GM19240 (cell line): ENCODE data around the gene CYP2A7.
"Not testable (repeated sequence)": the region's sequence is repeated elsewhere in the genome, so short reads cannot be mapped to it uniquely, and the experiment has no call there.

ENCODE experiments used
- DNase-seq: peaks from one replicate; pipeline ENCODE4 v3.0.0; 2011; ENCODE audit warnings: low spot score; ENCODE audit not compliant: insufficient read length

Gene CYP2A7, protein sequence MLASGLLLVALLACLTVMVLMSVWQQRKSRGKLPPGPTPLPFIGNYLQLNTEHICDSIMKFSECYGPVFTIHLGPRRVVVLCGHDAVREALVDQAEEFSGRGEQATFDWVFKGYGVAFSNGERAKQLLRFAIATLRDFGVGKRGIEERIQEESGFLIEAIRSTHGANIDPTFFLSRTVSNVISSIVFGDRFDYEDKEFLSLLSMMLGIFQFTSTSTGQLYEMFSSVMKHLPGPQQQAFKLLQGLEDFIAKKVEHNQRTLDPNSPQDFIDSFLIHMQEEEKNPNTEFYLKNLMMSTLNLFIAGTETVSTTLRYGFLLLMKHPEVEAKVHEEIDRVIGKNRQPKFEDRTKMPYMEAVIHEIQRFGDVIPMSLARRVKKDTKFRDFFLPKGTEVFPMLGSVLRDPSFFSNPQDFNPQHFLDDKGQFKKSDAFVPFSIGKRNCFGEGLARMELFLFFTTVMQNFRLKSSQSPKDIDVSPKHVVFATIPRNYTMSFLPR

DNA sequence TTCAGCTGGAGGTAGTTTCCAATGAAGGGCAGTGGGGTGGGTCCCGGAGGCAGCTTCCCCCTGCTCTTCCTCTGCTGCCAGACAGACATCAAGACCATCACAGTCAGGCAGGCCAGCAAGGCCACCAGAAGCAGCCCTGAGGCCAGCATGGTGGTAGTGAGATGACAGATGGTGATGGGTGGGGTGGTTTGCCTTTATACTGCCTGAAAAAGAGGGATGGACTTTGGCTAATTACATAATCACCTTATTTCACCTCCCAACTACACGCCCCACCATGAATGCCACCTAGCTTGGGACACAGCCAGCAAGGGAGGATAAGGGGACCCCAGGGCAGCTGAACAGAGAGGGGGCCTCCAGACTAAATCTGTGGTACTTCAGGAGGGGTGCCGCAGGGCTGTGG is at the start of gene CYP2A7:
Gene CYP2A7, minus strand, starts transcription at position 170 of the 400 bp plus-strand sequence. Its CDS starts 21 bp downstream, at position 149.
- not testable (repeated sequence) for DNase-seq

- not testable (repeated sequence) for DNase-seq
These were observed 48.8 kb upstream of the CYP2A7 start for GRCh38 chr19:40930799-40931198.

GRCh38 chr19:40929942-40930341 is 47.9 kb upstream of the CYP2A7 start:
- not testable (repeated sequence) for DNase-seq

DNA sequence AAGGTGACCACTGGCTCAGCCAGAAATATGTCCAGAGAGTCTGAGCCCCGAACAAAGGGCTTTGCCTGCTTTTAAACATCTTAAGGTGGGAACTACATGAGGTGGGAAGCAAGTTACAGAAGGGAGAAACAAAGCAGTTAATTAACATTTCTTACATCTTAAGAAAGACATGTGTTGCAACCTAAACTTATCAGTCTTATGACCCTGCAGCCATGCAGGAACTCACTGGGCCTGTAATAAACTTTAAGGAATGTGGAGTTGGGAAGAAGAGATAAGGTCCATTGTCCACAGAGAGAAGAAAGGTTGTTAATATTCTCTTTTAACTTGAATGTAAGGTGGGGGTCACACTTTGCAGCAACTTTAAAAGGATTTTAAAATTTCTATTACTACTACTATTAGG is 46.8 kb upstream of the CYP2A7 start:
- no peak for DNase-seq

DNA sequence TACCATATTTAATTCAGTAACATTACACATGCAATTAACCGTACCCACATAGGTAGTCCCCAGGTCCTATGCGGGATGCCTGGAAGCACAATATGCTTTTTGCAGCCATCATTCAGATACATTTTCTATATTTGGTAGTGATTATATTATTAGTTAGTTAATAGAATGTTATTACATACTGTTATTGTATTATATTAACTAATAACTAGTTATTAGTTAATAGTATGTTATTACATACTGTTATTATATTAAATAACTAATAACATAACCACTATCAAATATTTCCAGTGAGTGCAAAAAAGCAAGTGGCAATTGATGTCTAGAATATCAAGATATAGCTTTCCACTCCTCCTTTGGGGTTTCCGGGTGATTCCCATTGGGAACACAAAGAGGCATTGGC is 45.5 kb upstream of the CYP2A7 start:
- no peak for DNase-seq

DNA sequence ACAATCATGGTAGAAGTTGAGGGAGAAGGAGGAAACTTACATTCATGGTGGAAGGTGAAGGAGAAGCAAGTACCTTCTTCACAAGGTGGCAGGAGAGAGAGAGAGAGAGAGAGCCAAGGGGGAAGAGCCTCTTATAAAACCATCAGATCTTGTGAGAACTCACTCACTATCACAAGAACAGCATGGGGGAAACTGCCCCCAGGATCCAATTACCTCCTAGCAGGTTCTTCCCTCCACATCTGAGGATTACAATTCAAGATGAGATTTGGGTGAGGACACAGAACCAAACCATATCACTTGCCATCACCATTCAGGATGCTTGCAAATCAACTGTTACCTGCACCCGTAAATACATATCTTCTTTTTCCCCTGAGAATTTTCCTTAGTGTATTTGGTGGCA is 44.2 kb upstream of the CYP2A7 start:
- not testable (repeated sequence) for DNase-seq

- DNase-seq = no peak
These were observed 41.9 kb upstream of the CYP2A7 start for GRCh38 chr19:40923934-40924391.

DNA sequence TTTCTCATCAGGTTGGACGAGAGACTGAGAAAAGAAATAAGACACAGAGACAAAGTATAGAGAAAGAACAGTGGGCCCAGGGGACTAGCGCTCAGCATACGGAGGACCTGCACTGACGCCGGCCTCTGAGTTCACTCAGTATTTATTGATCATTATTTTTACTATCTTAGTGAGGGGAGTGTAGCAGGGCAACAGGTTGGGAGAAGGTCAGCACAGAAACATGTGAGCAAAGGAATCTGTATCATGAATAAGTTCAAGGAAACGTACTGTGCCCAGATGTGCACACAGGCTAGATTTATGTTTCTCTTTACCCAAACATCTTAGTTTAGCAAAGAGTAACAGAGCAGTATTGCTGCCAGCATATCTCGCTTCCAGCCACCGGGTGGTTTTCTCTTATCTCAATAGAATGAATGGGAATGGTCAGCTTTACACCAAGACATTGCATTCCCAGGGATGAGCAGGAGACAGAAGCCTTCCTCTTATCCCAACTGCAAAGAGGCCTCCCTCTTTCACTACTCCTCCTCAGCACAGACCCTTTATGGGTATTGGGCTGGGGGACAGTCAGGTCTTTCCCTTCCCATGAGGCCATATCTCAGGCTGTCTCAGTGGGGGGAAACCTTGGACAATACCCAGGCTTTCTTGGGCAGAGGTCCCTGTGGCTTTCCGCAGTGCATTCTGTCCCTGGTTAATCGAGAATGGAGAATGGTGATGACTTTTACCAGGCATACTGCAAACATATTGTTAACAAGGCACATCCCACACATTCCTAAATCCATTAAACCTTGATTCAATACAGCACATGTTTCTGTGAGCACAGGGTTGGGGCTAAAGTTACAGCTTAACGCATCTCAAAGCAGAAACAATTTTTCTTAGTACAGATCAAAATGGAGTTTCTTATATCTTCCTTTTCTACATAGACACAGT is 40.5 kb upstream of the CYP2A7 start:
- DNase-seq = not testable (repeated sequence)

DNA sequence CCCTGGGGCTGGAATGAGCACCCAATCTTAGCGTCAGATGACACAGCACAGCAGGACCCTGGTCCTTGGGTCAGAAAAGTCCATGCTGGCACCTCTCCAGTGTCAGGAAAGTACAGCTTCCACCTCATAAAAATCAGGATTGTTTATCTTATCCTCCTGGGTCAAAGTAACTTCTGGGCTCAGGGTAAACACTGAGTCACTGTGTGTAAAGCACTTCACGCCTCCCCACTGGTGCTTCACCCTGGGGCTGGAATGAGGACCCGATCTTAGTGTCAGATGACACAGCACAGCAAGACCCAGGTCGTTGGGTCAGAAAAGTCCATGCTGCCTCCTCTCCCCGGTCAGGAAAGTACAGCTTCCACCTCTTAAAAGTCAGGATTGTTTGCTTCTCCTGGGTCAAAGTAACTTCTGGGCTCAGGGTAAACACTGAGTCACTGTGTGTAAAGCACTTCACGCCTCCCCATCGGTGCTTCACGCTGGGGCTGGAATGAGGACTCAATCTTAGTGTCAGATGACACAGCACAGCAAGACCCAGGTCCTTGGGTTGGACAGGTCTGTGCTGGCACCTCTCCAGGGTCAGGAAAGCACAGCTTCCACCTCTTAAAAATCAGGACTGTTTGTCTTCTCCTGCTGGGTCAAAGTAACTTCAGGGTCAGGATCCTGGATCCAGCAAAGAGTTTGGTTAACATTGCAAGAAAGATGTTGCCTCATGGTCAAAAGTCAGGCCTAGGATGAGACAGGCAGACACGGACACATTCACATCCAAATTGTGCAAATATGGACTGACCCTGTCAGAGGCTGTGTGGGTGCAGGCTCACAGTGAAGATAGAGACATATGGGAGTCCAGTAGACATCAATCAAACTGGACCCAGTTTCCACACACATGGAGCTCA is 39.2 kb upstream of the CYP2A7 start:
- no peak for DNase-seq

- DNase-seq = no peak
These were observed 38.4 kb upstream of the CYP2A7 start for GRCh38 chr19:40920300-40921004.

DNA sequence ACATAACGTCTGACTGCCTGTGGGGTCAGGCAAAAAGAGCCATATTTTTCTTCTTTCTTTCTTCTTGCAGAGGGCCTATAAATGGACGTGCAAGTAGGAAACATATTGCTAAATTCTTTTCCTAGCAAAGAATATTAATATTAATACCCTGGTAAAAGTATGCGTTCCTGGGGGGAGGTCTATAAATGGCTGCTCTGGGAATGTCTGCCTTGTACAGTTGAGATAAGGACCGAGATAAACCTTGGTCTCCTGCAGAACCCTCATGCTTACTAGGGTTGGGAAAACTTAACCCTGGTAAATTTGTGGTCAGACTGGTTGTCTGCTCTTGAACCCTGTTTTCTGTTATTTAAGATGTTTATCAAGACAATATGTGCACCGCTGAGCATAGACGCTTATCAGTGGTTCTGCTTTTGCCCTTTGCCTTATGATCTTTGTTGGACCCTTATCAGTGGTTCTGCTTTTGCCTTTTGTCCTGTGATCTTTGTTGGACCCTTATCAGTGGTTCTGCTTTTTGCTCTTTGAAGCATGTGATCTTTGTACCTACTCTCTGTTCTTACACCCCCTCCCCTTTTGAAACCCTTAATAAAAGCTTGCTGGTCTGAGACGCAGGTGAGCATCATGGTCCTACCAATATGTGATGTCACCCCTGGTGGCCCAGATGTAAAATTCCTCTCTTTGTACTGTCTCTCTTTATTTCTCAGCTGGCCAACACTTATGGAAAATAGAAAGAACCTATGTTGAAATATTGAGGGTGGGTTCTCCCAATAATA is 37.7 kb upstream of the CYP2A7 start:
- DNase-seq = not testable (repeated sequence)

GRCh38 chr19:40918303-40918702 is 36.3 kb upstream of the CYP2A7 start:
- not testable (repeated sequence) for DNase-seq

DNA sequence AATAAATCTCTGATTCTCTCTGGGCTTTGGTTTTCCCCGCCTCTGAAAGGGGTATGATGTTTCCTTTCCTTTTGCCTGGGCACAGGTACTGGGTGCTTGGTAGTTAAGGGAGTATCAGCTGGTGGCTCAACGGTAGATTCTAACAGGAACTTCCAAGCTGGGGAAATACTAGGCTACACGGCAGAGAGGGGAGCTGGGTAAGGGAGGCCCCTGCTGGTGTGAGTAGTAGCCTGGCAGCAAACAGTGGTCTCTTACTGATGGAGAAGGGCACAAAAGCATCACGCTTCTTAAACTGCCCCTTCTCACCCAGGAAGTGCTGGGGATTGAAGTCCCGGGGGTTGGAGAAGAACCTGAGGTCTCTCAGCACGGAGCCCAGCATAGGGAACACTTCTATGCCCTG is 26.9 kb upstream of the CYP2A7 start:
- no peak for DNase-seq

DNA sequence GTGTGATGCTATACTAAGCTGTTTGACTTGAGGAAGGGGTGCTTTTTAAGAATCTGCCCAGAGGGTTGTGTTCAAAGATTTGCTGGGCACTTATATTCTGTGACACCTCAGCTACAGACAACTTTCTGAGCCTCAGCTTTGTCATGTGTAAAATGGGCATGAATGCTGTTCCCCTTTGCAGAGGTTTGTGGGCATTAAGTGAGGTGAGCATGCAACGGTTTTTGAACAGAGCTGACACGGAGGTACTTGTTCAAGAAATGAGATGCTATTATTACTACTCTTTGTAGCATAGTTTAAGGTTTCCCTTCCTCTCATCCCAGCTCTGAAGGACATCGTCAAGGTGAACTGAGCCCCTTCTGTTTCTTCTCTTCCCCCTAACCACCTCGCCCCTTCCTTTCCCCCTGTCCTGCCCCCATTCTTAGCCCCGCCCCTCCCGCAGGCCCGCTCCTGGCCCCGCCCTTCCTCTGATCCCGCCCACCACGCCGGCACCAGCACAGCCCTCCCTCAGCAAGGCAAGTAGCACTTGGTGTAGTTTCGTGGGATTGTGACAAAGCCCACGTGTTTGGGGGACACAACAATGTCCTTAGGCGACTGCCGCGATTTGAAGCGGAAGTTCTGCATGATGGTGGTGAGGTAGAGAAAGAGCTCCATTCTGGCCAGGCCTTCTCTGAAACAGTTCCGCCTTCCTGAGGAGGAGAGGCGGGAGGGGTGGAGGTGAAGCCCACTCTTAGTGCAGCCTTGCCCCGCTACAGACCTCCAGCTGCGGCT is 26.1 kb upstream of the CYP2A7 start:
- no peak for DNase-seq

- no peak for DNase-seq
These were observed 24.5 kb upstream of the CYP2A7 start for GRCh38 chr19:40906512-40906911.

- DNase-seq = not testable (repeated sequence)
These were observed 22.7 kb upstream of the CYP2A7 start for GRCh38 chr19:40904673-40905156.

DNA sequence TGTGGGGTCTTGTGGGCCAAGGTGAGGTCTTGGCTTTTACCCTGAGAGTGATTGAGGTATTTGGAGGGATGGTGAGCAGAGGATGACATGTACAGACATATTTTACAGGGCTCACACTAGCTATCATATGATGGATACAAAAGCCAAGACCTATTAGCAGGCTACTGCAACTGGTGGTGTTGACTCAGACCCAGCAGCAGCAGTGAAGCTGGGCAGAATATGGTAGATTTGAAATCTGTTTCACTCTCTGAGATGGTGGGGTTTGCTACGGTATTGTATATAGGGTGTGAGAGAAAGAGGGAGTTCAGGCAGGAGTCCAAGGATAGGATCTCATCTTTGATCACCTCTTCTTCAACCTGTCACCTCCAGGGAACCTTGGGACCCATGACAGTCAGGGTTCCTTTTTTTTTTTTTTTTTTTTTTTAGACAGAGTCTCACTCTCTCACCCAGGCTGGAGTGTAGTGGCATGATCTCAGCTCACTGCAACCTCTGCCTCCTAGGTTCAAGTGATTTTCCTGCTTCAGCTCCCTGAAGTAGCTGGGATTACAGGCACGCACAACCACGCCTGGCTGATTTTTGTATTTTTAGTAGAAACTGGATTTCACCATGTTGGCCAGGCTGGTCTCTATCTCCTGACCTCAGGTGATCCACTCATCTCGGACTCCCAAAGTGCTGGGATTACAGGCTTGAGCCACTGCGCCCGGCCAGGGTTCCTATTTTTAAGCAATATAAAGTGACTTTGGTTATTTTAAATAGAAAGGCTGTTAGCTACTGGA is 20.1 kb upstream of the CYP2A7 start:
- DNase-seq = not testable (repeated sequence)

DNA sequence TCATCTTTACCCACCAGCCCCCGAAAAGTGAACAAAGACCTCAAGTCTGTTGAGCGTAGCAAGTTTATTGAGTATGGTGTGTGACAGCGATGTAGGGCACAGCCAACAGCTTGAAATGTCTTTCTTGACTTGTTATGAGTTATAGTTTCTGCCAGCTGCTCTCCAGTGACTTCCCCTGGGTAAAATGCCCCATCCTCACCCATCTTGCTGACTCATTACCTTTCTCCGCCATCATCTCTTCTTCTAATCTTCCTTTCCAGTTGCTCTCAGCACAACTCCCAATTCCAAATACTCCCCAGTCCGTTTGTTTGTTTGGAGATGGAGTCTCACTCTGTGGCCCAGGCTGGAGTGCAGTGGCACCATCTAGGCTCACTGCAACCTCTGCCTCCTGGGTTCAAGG is 18.5 kb upstream of the CYP2A7 start:
- DNase-seq = not testable (repeated sequence)
